DND-41 (cell line): ENCODE measurements around the gene PYGB.

ENCODE experiments used
- CTCF ChIP-seq: IDR thresholded peaks from 2 replicates; pipeline ENCODE4 v1.5.1; 2012; ENCODE audit warnings: borderline replicate concordance, low read length, moderate library complexity, mild to moderate bottlenecking; ENCODE audit not compliant: poor library complexity, severe bottlenecking; ENCODE audit errors: extremely low read depth
- EZH2 ChIP-seq: IDR thresholded peaks from 3 replicates; pipeline ENCODE4 v1.6.1; 2012; ENCODE audit warnings: borderline replicate concordance, low read depth, mild to moderate bottlenecking, moderate library complexity, low read length, inconsistent platforms; ENCODE audit not compliant: severe bottlenecking

DNA sequence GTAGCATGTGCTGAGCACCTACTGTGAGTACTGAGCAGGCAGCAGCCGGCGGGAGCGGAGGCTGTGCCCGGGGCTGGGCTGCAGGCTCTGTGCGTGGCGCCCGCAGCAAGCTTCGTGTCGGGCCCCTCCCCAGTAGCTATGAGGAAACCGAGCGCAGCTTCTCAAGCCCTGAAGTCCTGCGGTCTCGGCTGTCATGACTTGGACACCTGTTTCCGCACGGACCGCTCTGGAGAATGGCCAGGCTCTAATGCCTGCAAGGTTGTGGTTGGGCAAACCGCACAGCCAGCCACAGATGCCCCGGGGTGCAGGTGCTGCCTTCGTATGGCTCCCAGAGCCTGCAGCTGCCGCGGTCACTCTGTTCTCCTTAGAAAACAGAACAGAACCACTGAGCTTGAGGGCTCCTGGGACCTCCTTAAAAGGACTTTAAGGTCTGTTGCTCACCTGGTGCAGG, 33.7 kb downstream of the PYGB start:
- TF ChIP-seq CTCF (no peak), EZH2 (no peak)
